Hematopoietic multipotent progenitor cell treated with erythropoietin and hydrocortisone succinate and interleukin-3 and kit ligand, for 15 days (in vitro differentiated cells): ENCODE data around the gene ANKS6.
"Not testable (repeated sequence)": the region's sequence is repeated elsewhere in the genome, so short reads cannot be mapped to it uniquely, and the experiment has no call there.

Source experiments
- DNase-seq: peaks from one replicate; pipeline ENCODE4 v3.0.0-alpha.2; 2015; ENCODE audit warnings: low spot score

Gene ANKS6

DNA sequence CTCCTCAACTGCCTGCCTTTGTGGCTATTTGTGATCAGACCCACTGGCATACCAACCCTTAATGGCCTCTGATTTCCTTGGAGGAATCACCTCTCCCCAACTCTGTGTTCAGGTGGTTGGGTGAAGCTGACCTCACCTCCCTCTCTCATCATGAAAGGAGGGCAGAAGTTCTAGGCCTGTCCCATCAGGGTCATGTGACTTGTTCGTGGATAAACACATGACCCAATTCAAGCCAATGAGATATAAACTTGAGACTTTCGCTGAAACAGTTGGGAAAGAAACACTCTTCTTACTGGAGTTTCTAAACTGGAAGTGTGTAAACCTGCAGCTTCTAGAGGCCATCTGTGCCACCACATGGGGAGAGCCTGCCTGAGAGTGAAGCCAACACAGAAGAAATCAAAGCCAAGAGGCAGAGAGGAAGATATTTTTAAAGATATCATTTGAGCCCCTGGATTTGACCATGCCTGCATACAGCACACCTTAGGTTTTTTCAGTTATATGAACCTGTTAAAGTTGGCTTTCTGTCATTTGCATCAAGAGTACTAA lies 93.4 kb downstream of the ANKS6 start:
- DNase-seq = no peak

DNA sequence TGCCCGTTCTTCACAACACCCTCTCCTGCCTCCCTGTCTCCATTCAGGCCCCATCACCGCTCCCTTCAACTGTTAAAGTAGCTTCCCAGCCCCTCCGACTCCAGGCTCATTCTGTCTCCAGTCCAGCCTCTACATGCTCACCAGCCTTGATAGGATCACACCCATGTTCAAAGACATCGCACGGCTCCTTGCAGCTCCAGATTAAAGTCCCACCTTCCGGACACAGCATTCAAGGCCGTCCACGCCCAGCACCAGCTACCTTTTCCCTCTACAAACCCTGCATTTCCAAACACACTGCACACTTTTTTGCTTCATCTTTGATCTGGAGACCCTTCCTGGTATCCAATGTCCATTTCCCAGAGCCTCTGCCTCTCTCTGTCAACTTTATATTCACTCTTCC lies 94.0 kb downstream of the ANKS6 start:
- DNase-seq = no peak

DNA sequence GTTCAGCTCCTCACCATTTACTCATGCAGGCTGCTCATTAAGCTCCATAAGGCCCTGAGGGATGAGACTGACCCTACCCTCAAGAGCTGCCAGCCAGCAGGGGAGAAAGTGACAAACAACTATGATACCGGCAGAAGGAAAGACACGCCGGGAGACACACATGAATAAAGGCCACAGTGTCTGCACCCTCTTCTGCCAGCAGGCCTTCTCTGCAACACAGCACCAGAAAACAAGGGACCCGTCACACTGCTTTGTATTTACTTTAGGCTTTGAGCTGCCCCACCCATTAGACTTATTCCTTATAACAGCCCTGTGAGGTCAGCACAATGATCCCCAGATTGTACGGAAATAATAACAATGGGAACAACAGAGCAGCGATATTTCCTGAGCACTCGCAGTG lies 94.8 kb downstream of the ANKS6 start:
- no peak for DNase-seq

DNA sequence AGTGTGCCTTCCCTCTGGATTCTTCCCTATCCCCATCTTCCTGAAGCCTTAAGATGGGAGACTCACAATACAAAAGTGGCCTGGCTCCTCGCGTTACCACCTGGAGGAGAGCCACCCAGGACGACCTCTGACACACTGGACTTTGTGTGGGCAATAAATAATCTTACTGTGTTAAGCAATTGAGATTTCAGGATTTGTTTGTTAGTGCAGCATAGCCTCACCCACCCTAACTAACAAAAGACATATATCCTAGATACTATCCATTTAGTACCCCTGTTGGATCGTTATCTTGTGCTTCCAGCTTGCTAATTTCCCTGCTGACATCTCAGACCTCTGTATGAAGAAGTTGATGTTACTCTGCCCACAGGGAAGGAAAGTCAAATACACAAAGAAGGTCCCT lies 95.6 kb downstream of the ANKS6 start:
- no peak for DNase-seq

DNA sequence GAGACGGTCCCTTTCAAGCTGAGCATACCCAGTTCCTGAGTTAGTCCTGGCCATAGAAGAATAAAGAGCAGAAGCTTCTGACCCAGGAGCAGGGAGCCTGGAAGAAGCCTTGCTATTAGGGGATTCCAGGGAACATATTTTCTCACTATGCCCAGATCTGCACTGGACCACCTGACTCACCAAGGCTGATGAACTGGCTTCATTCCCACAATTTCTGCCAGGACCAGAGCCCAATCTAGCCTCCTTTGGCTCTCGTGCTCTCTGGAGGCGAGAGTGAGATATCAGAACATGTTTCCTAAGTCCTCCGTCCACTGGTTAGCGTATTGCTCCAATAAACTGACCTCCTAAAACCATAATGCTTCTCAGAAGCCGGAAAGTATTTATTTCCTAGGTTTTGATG lies 97.5 kb downstream of the ANKS6 start:
- no peak for DNase-seq

DNA sequence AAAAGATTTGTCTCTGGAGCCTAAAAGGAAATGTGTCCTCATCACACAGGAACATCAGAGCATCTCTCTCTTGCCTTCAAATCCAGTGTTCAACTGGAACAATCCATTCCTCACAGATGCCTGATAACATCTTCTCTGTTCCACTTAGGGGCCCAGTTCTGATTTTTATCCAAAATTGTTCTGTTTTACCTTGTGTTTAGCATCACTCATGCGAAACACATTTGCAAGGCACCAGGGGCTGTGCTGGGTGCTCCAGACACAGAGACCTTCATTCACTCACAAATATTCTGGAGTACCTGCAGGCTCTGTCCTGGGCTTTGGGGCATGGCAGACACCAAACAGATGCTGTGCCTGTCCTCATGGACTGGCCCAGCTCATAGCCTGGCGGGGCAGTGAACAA lies 101.4 kb downstream of the ANKS6 start:
- DNase-seq = no peak

DNA sequence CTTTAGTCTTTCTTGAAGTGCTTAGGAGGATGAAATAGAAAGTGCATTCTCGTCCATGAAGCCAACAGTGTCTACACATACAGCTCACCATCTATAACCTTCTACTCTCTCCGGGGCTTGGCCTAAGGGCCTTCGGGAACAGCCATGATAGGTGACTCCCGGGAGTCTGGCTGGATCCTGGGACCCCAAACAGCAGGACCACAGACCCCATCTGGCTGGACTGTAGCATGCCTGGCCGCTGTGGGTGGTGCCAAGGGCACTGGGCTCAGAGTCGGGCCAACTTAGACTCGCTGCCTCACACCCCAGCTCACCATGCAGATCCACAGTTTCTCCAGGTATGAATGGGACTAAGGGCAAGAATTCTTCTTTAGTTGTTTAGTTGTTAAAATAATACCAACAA lies 104.0 kb downstream of the ANKS6 start:
- no peak for DNase-seq

DNA sequence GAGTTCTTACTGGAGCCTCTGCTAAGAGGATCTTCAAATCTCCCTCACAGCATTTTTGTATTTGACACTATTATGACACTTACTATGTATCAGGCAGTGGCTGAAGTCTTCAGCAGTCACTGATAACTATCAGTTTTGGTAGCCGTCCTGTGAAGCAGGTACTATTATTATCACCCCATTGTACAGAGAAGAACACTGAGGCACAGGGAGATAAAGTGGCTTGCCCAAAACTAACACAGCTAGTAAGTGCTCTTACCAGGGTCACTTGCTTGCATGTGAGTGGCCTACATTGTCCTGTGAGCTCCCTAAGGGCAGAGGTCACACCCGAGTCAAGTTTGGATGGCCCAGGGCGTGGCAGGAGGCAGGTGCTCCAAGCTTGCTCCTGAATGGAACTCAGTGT lies 104.5 kb downstream of the ANKS6 start:
- no peak for DNase-seq

DNA sequence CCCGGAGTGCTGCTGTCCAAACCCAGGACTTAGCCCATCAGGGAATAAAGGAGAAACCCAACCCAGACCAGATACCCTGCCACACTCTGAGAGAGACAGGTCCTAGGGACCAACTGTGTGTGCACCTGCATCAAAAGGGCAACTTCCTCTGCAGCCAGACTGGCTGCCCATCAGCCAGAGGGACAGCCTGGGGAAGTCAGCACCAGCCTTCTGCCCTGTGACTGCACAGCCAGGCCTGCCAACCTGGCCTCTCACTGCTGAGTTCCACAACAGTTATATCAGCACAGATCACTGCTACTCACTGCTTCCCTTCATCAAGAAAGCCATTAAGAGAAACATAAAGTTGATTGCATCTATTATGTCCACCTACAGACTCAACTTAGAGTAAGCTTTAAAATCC lies 105.7 kb downstream of the ANKS6 start:
- DNase-seq = no peak

DNA sequence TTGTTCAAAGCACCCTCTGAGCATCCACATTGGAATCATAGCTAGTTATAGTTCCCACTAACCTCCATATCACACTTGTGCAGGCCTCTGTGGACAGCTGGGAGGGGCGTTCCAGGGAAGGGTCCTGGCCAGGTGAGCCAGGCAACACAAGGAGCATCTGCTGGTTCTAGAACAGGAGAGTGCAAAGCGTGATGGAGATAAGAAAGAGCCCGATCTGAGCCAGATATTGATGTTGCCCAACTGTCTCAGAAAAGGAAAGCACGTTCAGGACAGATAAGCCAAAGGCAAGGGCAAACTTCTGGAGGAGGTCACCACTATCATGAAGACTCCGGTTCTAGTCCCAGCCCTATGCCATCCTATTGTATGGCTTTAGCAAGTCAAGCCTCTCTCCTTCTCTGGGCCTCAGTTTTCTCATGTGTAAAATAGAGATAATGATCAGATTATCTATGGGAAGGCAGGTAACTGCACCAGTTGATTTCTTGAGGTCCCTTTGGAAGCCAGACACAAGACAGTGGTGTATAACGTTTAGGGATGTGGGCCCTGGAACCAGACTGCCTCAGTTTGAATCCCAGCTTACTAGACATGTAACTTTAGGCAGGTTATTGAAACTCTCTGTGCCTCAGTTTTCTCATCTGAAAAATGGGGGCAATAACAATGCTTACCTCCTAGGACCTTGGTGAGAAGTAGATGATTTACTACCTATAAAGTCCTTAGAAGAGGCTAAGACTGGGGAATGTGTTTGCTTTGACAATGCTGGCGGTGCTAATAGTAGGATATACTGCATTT lies 107.5 kb downstream of the ANKS6 start:
- DNase-seq = no peak

DNA sequence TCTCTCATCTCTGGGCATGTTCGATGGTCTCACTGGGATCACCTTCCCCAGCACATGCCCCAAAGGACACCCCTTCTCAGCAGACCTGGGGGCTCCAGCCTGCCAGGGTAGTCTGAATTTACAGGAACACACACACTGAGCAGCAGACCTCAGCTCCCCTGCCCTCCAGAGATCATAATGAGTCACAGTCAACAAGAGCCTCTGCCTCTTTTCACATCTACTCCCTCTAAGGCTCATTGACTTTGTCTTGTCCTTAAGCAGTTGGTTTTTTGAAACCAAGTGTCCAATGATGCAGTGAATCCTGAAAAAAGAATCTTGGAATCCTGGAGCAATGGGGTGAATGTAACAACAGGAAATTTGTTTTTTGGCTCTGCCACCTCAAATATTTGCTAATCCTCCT lies 108.4 kb downstream of the ANKS6 start:
- DNase-seq = no peak

DNA sequence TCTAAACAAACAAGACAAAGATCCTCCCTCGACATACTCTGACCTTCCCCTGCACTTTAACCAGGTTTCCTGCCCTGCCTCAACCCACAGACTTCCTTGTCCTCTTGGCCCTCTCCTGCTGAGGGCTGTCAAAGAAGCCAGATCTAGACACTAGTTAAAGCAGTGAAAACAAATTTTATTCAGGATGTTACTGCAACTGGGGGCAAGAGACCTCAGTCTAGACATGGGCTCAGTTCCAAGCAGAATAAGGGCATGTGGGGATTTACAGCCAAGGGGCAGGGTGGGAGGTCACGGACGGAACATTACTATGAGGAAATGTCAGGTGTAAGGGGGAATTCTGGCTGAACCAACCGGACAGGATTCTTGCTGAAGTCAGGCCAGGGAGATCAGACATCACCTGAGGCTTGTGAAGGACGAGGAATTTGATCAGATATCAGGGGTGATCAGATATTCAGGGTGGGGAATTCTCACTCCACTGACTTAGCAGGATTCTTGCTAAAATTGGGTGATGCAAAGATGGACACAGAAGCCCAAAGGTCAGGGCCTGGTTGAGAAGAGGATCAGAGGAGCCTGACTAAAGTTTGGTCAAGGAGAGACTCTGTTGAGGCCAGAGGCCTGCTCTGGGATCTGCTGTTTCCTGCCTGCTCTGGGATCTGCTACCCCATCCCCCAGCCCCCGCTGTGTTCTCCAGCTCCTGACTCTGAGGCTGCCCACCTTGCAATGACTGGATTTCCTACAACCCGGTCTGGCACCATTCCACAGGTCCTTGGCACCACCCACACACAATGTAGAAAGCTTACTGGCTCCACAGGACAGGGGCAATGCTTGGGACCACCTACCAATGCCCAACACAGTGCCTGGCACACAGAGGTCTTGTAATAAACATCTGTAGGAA lies 109.1 kb downstream of the ANKS6 start:
- no peak for DNase-seq

DNA sequence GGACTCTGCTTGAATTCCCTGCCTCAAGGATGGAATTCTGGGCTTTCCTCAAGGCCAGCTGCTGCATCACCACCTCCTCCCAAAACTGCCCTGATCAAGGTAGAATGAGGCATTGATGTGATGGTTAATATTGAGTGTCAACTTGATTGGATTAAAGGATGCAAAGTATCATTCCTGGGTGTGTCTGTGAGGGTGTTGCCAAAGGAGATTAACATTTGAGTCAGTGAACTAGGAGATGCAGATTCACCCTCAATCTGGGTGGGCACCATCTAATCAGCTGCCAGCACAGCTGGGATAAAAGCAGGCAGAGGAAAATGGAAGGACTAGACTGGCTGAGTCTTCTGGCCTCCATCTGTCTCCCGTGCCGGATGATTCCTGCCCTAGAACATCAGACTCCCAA lies 111.5 kb downstream of the ANKS6 start:
- not testable (repeated sequence) for DNase-seq
